ENCODE data around the gene ITSN2.

- no peak for TF ChIP-seq CTCF (IDR thresholded peaks at IDR 0.05)
- TF ChIP-seq POLR2A (IDR thresholded peaks at IDR 0.05): no peak
These were observed 9.3 kb downstream of the ITSN2 start for GRCh38 chr2:24350826-24351626.
